Esophagus squamous epithelium (tissue), 5 donors: Measurements from ENCODE around the gene ZER1. TPM values are rescaled to one million over a fixed set of nuclear protein-coding genes. Genes with fewer than 3 reads are reported as not detected.

Source experiments
- DNase-seq: peaks from one replicate; lab custom pipeline; 2025; lab: John Stamatoyannopoulos, UW
- H3K27ac ChIP-seq, 4 donors: fragments of 200-600 bp; sonication (generic); one replicate each; pipeline ENCODE4 v1.5.1; 2016 to 2019; ENCODE audit warnings: mild to moderate bottlenecking in 1 of 4
- H3K27me3 ChIP-seq, 4 donors: fragments of 200-600 bp; sonication (generic); 1 replicate in 3 of 4; 2 replicates in 1 of 4; pipeline versions ENCODE4 v1.5.1 to v1.6.0; 2017 to 2021; ENCODE audit warnings: antibody characterized with exemption in 1 of 4
- H3K36me3 ChIP-seq, 3 donors: fragments of 200-600 bp; sonication (generic); one replicate each; pipeline ENCODE4 v1.5.1; 2016 to 2019
- H3K4me1 ChIP-seq, 3 donors: fragments of 200-600 bp; sonication (generic); one replicate each; pipeline ENCODE4 v1.5.1; 2017 to 2019
- H3K4me3 ChIP-seq, 4 donors: fragments of 200-600 bp; sonication (generic); 1 replicate in 3 of 4; 2 replicates in 1 of 4; pipeline ENCODE4 v1.5.1; 2016 to 2019; ENCODE audit warnings: mild to moderate bottlenecking in 2 of 4, moderate library complexity in 1 of 4
- H3K9me3 ChIP-seq, 3 donors: fragments of 200-600 bp; sonication (generic); one replicate each; pipeline ENCODE4 v1.5.1; 2016 to 2019
- CTCF ChIP-seq, 6 experiments: fragments of 450-650 bp in 4 of 6; fragments of 200-600 bp in 2 of 6; sonication (generic) in 2 of 6; IDR thresholded peaks; one replicate each; pipeline ENCODE4 v1.5.1; 2016 to 2019; ENCODE audit warnings: antibody characterized with exemption in 6 of 6, mild to moderate bottlenecking in 4 of 6, moderate library complexity in 4 of 6
- POLR2A ChIP-seq, 4 donors: fragments of 450-650 bp; IDR thresholded peaks; one replicate each; pipeline ENCODE4 v1.6.1; 2017; ENCODE audit warnings: antibody characterized with exemption in 4 of 4, mild to moderate bottlenecking in 4 of 4, moderate library complexity in 3 of 4
- WGBS, 2 donors: methylation state at CpG; one replicate each; pipeline ENCODE4 v1.1.5; 2018; 5-methylcytosine and 5-hydroxymethylcytosine counted together
- intact Hi-C: fragments of 100-400 bp; cut with DNase I; formaldehyde crosslinking; loops from one replicate; pipeline ENCODE4 v1.15.0; 2022
- total RNA-seq, 4 donors: library from RNA; depleted of rRNA; stranded (reverse); fragments of >200 nt; gene quantifications; one replicate each; pipeline ENCODE4 v1.1.0, GENCODE V29; 2016
- donor health status: DM: yes; HTN: yes; CAD: no.

The ZER1 gene
- total RNA-seq, 4 donors from 2014 or later, result 20.1 to 51.4 (median 29.0) TPM

- no peak for DNase-seq
- H3K4me3 ChIP-seq, result no peak overlapping the region
- H3K27me3 ChIP-seq, result no peaks in the 10 kb centered on the region
- TF ChIP-seq POLR2A (IDR thresholded peaks at IDR 0.05), result no peak
- no peak for TF ChIP-seq CTCF (IDR thresholded peaks at IDR 0.05)
- intact Hi-C loops, result no loop called here
- peaks cover 0 to 32% (median 0%) of the 10 kb centered on the region in 3 donors for H3K36me3 ChIP-seq
- no peaks in the 10 kb centered on the region for H3K9me3 ChIP-seq
- 20 to 93% methylated on average over 1 to 2 of the region's 6 CpGs for WGBS, 2 donors
- H3K27ac ChIP-seq, result no peak overlapping the region
- H3K4me1 ChIP-seq, result peaks cover 0 to 8% (median 0%) of the 10 kb centered on the region in 3 donors
These were observed 56.3 kb downstream of the ZER1 start for GRCh38 chr9:128715436-128715750.

- H3K4me1 ChIP-seq, result peaks cover 0 to 5% (median 0%) of the 10 kb centered on the region in 3 donors
- intact Hi-C loops, result no loop called here
- peaks cover 0 to 26% (median 0%) of the 10 kb centered on the region in 3 donors for H3K36me3 ChIP-seq
- H3K4me3 ChIP-seq, result no peak overlapping the region
- DNase-seq, result no peak
- no peaks in the 10 kb centered on the region for H3K9me3 ChIP-seq
- H3K27me3 ChIP-seq, result no peaks in the 10 kb centered on the region
- 84 to 85% methylated on average over 11 to 17 of the region's 24 CpGs for WGBS, 2 donors
- no peak overlapping the region for H3K27ac ChIP-seq
- no peak for TF ChIP-seq POLR2A (IDR thresholded peaks at IDR 0.05)
- TF ChIP-seq CTCF (IDR thresholded peaks at IDR 0.05), result no peak
These were observed 56.9 kb downstream of the ZER1 start for GRCh38 chr9:128714586-128715435.

GRCh38 chr9:128713941-128714573 is 57.7 kb downstream of the ZER1 start:
- Histone ChIP-seq H3K27ac (no peak overlapping the region), H3K36me3 (peaks cover 0 to 24% (median 0%) of the 10 kb centered on the region in 3 donors), H3K27me3 (no peaks in the 10 kb centered on the region), H3K4me3 (no peak overlapping the region), H3K4me1 (no peaks in the 10 kb centered on the region), H3K9me3 (no peaks in the 10 kb centered on the region)
- intact Hi-C loops, result no loop called here
- TF ChIP-seq POLR2A (IDR thresholded peaks at IDR 0.05) (no peak), CTCF (IDR thresholded peaks at IDR 0.05) (no peak)
- DNase-seq, result no peak
- 83 to 84% methylated on average over 3 to 8 of the region's 19 CpGs for WGBS, 2 donors

- intact Hi-C loops, result no loop called here
- 95% methylated on average over 7 of the region's 13 CpGs; no CpG with 5 or more reads in 1 of the 2 donors for WGBS, 2 donors
- no peak for TF ChIP-seq POLR2A (IDR thresholded peaks at IDR 0.05)
- TF ChIP-seq CTCF (IDR thresholded peaks at IDR 0.05), result no peak
- Histone ChIP-seq H3K27ac (no peak overlapping the region), H3K4me1 (no peaks in the 10 kb centered on the region), H3K4me3 (no peak overlapping the region), H3K27me3 (no peaks in the 10 kb centered on the region), H3K36me3 (peaks cover 0 to 24% (median 0%) of the 10 kb centered on the region in 3 donors), H3K9me3 (no peaks in the 10 kb centered on the region)
- no peak for DNase-seq
These were observed 58.3 kb downstream of the ZER1 start for GRCh38 chr9:128713411-128713780.
